Right ventricle myocardium superior (tissue), 1 donor: ENCODE results near the gene AMZ1. TPM values are rescaled to one million over a fixed set of nuclear protein-coding genes. Genes with fewer than 3 reads are reported as not detected.
"Not testable (repeated sequence)": the region's sequence is repeated elsewhere in the genome, so short reads cannot be mapped to it uniquely, and the experiment has no call there.

Source experiments
- ATAC-seq: fragments of 200-7000 bp; cut with Tn5 transposase; one replicate; pipeline ENCODE4 v1.9.1; 2020; ENCODE audit warnings: mild to moderate bottlenecking; ENCODE audit not compliant: poor library complexity
- DNase-seq: peaks from one replicate; pipeline ENCODE4 v3.0.0-alpha.2; 2020
- intact Hi-C: fragments of 100-400 bp; cut with DNase I; formaldehyde crosslinking; loops from one replicate; pipeline ENCODE4 v1.11.2; 2022
- total RNA-seq: library from RNA; stranded (reverse); fragmentation: NEBNext Ultra II Directional; extraction: Animal tissue kit (Norgen Biotek cat#: 25700); gene quantifications from one replicate; pipeline ENCODE4 v1.2.1, GENCODE V29; 2021
- donor health status: DM: no; HTN: yes; CAD: no; lungs with severe emphysema.

Gene AMZ1
- total RNA-seq, 1 donor from 2014 or later, result 0.08 TPM

- intact Hi-C loops, result loop anchor here (5.0 kb wide), 1 partner anchor 106 kb away; no protein-coding TSS in a partner anchor
- DNase-seq (peak; percentile 38), ATAC-seq (no peak)
Measured at GRCh38 chr7:2730846-2731770, 43.1 kb downstream of the AMZ1 start.

DNA sequence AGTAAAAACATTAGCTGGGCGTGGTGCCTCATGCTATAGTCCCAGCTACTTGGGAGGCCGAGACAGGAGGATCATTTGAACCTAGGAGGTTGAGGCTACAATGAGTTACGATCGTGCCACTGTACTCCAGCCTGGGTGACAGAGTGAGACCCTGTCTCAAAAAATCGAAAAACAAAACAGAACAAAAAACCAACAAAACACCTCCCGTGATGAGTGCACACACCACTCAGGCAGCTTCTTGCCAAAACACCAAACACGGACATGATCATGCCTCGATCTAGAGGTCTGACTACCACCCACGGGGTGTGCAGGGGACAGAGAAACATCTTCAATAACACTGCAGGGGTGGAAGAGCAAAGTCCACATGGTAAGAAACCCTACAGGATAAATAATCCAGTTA, 44.4 kb downstream of the AMZ1 start:
- DNase-seq, result peak; percentile 6
- intact Hi-C loops, result loop anchor here (5.0 kb wide), 1 partner anchor 105 kb away; no protein-coding TSS in a partner anchor
- no peak for ATAC-seq

GRCh38 chr7:2732959-2733584, 45.1 kb downstream of the AMZ1 start:
- ATAC-seq, result peak; percentile 63
- intact Hi-C loops, result loop anchor here (5.0 kb wide), 1 partner anchor 104 kb away; no protein-coding TSS in a partner anchor
- DNase-seq, result peak; percentile 81

DNA sequence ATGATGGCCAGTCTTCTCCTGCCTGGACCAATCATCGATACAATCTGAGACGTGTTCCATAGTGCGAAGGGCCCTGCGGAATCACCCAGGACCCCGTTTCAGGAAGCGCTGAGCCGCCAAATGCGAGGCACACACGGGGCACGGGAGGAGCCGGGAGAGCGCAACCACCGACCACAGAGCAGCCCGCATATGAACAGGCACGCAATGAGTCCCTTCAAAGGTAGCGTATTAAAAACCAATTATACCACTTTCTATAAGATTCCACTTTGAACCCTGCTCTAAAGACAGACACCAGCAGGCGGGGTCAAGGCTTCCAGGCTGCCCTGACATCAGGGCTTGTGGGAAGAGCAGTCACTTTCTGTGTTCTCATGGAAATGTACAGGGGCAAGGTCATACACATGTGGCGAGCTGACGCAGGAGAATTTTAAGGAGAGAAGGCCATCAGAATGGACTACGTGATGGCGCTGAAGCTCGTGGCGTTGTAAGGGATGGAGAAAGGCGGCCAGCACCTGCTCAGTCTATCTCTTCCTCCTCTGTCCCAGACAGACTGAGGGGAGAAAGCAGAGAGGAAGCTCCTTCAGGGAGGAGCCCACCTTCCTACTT, 46.2 kb downstream of the AMZ1 start:
- intact Hi-C loops, result loop anchor here (5.0 kb wide), 1 partner anchor 103 kb away; no protein-coding TSS in a partner anchor
- DNase-seq (no peak), ATAC-seq (no peak)

- DNase-seq, result peak; percentile 70
- peak; percentile 63 for ATAC-seq
- intact Hi-C loops, result loop anchor here (5.0 kb wide), 1 partner anchor 102 kb away; no protein-coding TSS in a partner anchor
Measured at GRCh38 chr7:2734751-2735571, 47.0 kb downstream of the AMZ1 start.

GRCh38 chr7:2735744-2736143, 47.7 kb downstream of the AMZ1 start:
- DNase-seq (no peak), ATAC-seq (no peak)
- intact Hi-C loops, result no loop called here

DNA sequence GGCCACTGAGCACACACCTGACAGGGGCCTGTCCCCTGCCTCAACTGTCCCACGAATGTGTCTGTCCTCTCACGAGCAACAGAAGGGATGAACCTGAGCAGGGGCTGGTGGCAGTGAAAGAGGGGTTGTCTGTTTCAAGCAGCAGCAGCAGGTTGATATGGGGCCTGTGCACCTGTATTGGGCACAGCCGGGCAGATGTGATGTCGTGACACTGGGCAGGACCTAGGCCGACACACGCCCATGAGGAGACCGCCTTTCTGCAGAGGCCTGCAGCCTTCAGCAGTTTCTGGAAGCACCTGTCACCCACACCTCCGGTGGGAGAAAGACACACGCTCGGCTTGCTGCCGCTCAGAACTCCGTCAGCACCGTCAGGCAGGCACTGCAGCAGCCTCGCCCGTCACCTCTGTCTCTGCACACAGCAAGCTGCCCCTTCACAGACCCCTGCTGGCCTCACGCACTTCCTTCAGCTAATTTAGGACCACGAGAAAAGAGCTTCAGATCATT, 48.5 kb downstream of the AMZ1 start:
- intact Hi-C loops, result no loop called here
- no peak for ATAC-seq
- DNase-seq, result no peak

DNA sequence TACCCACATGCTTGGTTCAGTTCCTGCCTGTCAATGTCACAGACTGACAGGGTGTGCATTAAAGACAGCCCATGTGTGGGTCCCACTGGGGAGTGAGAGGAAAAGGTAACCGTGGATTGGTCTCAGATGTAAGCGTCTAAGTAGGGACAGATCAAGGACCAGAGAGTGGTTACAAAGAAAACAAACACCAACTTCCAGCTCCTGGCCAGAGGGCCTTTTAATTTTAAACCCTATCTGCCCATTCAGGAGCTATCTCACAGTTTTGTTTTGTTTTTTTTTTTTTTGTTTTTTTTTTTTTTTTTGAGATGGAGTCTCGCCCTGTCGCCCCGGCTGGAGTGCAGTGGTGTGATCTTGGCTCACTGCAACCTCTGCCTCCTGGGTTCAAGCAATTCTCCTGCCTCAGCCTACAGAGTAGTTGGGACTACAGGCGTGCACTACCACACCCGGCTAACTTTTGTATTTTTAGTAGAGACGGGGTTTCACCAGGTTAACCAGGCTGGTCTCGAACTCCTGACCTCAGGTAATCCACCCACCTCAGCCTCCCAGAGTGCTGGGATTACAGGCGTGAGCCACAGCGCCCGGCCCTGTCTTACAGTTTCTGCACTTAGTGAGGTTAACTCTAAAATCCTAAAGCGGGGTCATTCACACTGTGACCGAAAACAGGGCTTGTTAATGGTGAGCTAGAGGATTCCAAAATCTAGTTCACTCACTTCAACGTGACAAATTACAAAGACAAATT, 49.2 kb downstream of the AMZ1 start:
- not testable (repeated sequence) for DNase-seq, ATAC-seq

GRCh38 chr7:2737771-2738540, 50.0 kb downstream of the AMZ1 start:
- peak; percentile 7 for ATAC-seq
- intact Hi-C loops, result no loop called here
- no peak for DNase-seq

More for the DNA sequence above, 49.2 kb downstream of the AMZ1 start:
- intact Hi-C loops, result not testable (repeated sequence)

DNA sequence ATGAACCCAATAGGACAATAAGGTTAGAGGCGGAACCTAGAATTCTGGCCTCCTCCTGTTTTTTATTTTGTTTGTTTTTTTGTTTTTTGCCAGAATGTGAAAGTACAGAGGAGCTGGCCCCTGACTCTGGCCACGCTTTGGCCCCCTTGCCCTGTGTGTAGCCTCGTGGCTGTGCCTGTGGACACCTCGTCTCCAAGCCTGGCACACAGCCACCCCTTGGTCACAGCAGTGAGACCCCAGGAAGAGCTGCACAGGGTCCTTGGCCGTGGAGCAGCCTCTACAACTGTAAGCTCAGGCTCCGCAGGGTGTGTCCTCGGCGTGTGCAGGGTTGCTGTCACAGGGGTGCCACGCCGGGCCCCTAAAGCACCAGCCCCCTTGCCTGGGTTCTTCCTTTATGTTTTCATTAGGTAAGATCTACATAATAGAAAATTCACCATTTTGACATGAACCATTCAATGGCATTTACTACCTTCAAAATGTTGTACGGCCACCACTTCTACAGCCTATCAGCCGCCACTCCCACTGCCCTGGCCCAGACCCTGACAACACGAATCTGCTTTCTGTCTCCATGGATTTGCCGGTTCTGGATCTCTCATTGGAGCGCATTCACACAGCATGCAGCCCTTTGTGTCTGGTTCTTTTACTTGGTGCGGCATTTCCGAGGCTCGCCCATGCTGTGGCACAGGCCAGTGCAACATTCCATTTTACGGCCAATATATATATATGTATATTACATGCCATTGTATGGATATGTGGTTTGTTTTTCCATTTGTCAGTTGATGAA, 51.0 kb downstream of the AMZ1 start:
- no peak for DNase-seq
- intact Hi-C loops, result no loop called here
- ATAC-seq, result no peak

DNA sequence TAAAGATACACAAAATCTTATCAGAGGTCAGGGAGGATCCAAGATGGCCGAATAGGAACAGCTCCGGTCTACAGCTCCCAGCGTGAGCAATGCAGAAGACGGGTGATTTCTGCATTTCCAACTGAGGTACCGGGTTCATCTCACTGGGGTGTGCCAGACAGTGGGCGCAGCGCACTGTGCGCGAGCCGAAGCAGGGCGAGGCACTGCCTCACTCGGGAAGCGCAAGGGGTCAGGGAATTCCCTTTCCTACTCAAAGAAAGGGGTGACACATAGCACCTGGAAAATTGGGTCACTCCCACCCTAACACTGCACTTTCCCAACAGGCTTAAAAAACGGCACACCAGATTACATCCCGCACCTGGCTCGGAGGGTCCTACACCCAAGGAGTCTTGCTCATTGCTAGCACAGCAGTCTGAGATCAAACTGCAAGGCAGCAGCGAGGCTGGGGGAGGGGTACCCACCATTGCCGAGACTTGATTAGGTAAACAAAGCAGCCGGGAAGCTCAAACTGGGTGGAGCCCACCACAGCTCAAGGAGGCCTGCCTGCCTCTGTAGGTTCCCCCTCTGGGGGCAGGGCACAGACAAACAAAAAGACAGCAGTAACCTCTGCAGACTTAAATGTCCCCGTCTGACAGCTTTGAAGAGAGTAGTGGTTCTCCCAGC, 55.7 kb downstream of the AMZ1 start:
- ATAC-seq, intact Hi-C loops, DNase-seq: not testable (repeated sequence)

GRCh38 chr7:2748684-2749083, 60.7 kb downstream of the AMZ1 start:
- DNase-seq, intact Hi-C loops, ATAC-seq: not testable (repeated sequence)

GRCh38 chr7:2750004-2750407, 62.0 kb downstream of the AMZ1 start:
- no peak for DNase-seq
- peak; percentile 36 for ATAC-seq
- intact Hi-C loops, result no loop called here

DNA sequence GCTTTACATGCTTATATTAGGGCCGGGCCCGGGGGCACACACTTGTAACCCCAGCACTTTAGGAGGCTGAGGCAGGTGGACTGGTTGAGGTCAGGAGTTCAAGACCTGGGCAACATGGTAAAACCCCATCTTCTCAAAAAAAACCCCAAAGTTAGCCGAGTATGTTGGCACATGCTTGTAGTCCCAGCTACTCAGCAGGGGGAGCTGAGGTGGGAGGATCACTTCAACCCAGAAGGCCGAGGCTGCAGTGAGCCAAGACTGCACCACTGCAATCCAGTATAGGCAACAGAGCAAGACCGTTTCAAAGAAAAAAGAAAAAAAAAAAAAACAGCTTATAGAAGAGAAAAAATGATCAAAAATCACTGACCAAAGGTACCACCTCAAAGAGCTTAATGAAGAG, 63.1 kb downstream of the AMZ1 start:
- intact Hi-C loops, result no loop called here
- DNase-seq, result no peak
- ATAC-seq, result peak; percentile 57

DNA sequence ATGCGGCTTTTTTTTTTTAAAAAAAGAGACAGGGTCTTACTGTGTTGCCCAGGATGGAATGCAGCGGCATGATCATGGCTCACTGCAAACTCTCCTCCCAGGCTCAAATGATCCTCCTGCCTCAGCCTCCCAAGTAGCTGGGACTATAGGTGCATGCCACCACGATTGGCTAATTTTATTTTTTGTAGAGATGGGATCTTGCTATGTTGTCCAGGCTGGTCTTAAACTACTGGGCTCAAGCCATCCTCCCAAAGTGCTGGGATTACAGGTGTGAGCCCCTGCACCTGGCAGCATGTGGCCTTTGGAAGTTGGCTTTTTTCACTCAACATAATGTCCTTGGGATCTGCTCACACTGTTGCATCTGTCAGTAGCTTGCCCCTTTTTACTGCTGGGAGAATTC, 65.1 kb downstream of the AMZ1 start:
- intact Hi-C loops, result no loop called here
- ATAC-seq (no peak), DNase-seq (no peak)

DNA sequence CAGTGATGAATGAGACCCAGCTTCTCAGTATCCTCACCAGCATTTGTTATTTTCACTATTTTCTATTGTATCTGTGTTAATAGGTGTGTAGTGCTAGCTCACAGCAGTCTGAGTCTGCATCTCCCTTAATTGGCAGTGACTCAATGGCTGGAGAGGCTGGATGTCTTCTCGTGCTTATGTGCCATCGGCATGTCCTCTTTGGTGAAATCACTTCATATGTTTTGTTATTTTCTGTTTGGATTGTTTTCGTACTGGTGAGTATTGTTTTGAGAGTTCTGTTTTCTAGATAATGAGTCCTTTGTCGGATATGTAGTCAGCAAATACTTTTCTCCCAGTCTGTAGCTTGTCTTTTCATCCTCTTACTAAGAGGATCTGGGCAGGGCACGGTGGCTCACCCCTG, 66.1 kb downstream of the AMZ1 start:
- intact Hi-C loops, result no loop called here
- DNase-seq (no peak), ATAC-seq (no peak)
